Lung (tissue), 12 donors: ENCODE measurements around the gene COG2. TPM values are rescaled to one million over a fixed set of nuclear protein-coding genes. Genes with fewer than 3 reads are reported as not detected.

Experiments used
- ATAC-seq: fragments of 200-7000 bp; cut with Tn5 transposase; one replicate; pipeline ENCODE4 v1.9.1; 2020; ENCODE audit warnings: moderate number of reproducible peaks; ENCODE audit not compliant: insufficient read depth, low FRiP score
- DNase-seq, 3 donors: peaks; one replicate each; pipeline ENCODE4 v3.0.0-alpha.2; 2013 to 2017
- H3K27ac ChIP-seq, 2 donors: one replicate each; pipeline ENCODE4 v1.5.1; 2013; ENCODE audit warnings: mild to moderate bottlenecking in 2 of 2, moderate library complexity in 2 of 2, control low read depth in 1 of 2, inconsistent platforms in 1 of 2, low read depth in 1 of 2, low read length in 1 of 2
- H3K27me3 ChIP-seq, 3 donors: one replicate each; pipeline ENCODE4 v1.5.1; 2013; ENCODE audit warnings: low read length in 2 of 3; ENCODE audit not compliant: control insufficient read depth in 3 of 3, insufficient read depth in 3 of 3
- H3K36me3 ChIP-seq, 4 donors: one replicate each; pipeline ENCODE4 v1.5.1; 2013; ENCODE audit warnings: low read length in 4 of 4, mild to moderate bottlenecking in 1 of 4, moderate library complexity in 1 of 4; ENCODE audit not compliant: control insufficient read depth in 4 of 4, insufficient read depth in 4 of 4
- H3K4me1 ChIP-seq, 5 donors: one replicate each; pipeline ENCODE4 v1.5.1; 2013; ENCODE audit warnings: low read length in 5 of 5, mild to moderate bottlenecking in 2 of 5, moderate library complexity in 1 of 5; ENCODE audit not compliant: control insufficient read depth in 5 of 5, insufficient read depth in 5 of 5
- H3K4me3 ChIP-seq: one replicate; pipeline ENCODE4 v1.5.1; 2013; ENCODE audit warnings: mild to moderate bottlenecking, control low read depth, moderate library complexity
- H3K9ac ChIP-seq, 2 donors: one replicate each; pipeline ENCODE4 v1.5.1; 2013; ENCODE audit warnings: low read length in 2 of 2, control low read depth in 1 of 2; ENCODE audit not compliant: insufficient read depth in 1 of 2
- H3K9me3 ChIP-seq, 4 donors: one replicate each; pipeline ENCODE4 v1.5.1; 2013; ENCODE audit warnings: low read length in 3 of 4, mild to moderate bottlenecking in 1 of 4, moderate library complexity in 1 of 4; ENCODE audit not compliant: control insufficient read depth in 4 of 4, insufficient read depth in 3 of 4
- CTCF ChIP-seq: IDR thresholded peaks from 2 replicates; pipeline ENCODE4 v1.5.1; 2012; ENCODE audit warnings: mild to moderate bottlenecking; ENCODE audit errors: control extremely low read depth, extremely low read depth
- WGBS, 2 donors: extraction: QIAGEN DNeasy Blood & Tissue Kit; methylation state at CpG; one replicate each; pipeline ENCODE4 v1.1.7; 2013; 5-methylcytosine and 5-hydroxymethylcytosine counted together
- polyA plus RNA-seq, 2 donors: library from polyadenylated mRNA; stranded (reverse); fragments of 200-250 nt; gene quantifications; one replicate each; pipeline ENCODE4 v1.2.1, GENCODE V29; 2013
- total RNA-seq, 2 donors: library from RNA; depleted of rRNA in 1 of 2; stranded (reverse); fragments of >200 nt in 1 of 2; gene quantifications; one replicate each; pipeline ENCODE4 v1.2.1, GENCODE V29; 2014 to 2021
- donor health status: control.
- donor health status: control.
- donor health status: Bipolar disorder and iron deficiency.
- donor health status: healthy.
- donor health status: DM: yes; HTN: yes; CAD: no.

COG2 gene
- total and polyA plus RNA-seq, 4 donors = 8.6 to 41.0 (median 17.5) TPM

- Histone ChIP-seq H3K9ac (no peak overlapping the region), H3K27me3 (no peaks in the 10 kb centered on the region), H3K27ac (no peak overlapping the region), H3K4me3 (no peak overlapping the region), H3K4me1 (peaks cover 0 to 7% (median 0%) of the 10 kb centered on the region in 5 donors), H3K36me3 (peaks cover 0 to 2% (median 0%) of the 10 kb centered on the region in 4 donors), H3K9me3 (no peaks in the 10 kb centered on the region)
- WGBS, 2 donors = 67 to 78% methylated on average over 14 of the region's 14 CpGs
- DNase-seq = peak in 1 of 3 donors; percentile 28
- ATAC-seq = no peak
- no peak for TF ChIP-seq CTCF
Measured at GRCh38 chr1:230702934-230703678, 60.8 kb downstream of the COG2 start.

DNA sequence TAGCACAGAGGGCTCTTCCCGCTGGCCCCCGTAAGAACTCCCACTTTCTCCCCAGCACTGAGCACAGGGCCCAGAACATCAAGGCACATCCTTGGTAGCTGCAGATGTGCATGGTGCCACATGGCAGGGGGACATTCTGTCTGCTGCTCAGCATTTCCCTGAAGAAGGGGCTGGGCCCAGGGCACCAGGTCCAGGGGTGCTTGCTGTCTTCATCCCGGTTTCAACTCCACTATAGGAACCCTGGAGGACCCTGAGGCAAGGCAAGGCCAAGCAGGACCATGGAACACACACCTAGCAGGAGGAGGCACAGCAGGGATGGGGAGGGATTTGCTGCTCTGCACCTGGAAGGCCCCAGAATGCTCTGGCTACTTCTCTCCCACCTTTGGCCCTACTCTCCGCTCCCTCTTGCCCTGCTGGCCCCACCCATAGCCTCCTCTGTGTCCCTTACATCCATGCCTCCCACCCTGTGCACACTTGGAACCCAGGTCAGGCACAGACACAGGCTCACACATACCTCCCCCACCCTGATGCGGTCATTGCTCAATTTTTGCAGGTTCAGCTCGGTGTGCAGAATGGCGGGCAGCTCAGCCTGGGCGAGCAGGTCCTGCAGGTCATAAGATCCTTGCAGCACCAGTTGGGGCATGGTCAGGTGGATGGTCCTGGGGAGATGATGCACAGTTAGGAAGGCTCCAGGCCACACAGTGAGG is 61.6 kb downstream of the COG2 start:
- no peak for DNase-seq
- Histone ChIP-seq H3K36me3 (peaks cover 0 to 2% (median 0%) of the 10 kb centered on the region in 4 donors), H3K4me1 (peaks cover 0 to 7% (median 0%) of the 10 kb centered on the region in 5 donors), H3K27me3 (no peaks in the 10 kb centered on the region), H3K27ac (no peak overlapping the region), H3K9ac (no peak overlapping the region), H3K9me3 (no peaks in the 10 kb centered on the region), H3K4me3 (no peak overlapping the region)
- no peak for ATAC-seq
- 91 to 96% methylated on average over 8 of the region's 8 CpGs for WGBS, 2 donors
- TF ChIP-seq CTCF = no peak

- no peak for TF ChIP-seq CTCF
- ATAC-seq = no peak
- Histone ChIP-seq H3K9me3 (no peaks in the 10 kb centered on the region), H3K4me3 (no peak overlapping the region), H3K4me1 (peaks cover 0 to 7% (median 0%) of the 10 kb centered on the region in 5 donors), H3K27ac (no peak overlapping the region), H3K9ac (no peak overlapping the region), H3K36me3 (peaks cover 0 to 2% (median 0%) of the 10 kb centered on the region in 4 donors), H3K27me3 (no peaks in the 10 kb centered on the region)
- DNase-seq = no peak
- 91 to 96% methylated on average over 7 of the region's 7 CpGs for WGBS, 2 donors
Measured at GRCh38 chr1:230704830-230705229, 62.5 kb downstream of the COG2 start.
